HG03196 (cell line): ENCODE measurements around the gene PIP.
"Not testable (repeated sequence)": the region's sequence is repeated elsewhere in the genome, so short reads cannot be mapped to it uniquely, and the experiment has no call there.

Experiments used
- ATAC-seq: cut with Tn5 transposase; IDR thresholded peaks from one replicate; pipeline ENCODE4 v1.9.1; 2021; ENCODE audit not compliant: unreplicated experiment

The PIP gene

GRCh38 chr7:143131781-143132180 lies at the start of gene PIP:
Gene PIP (plus strand): TSS chr7:143132077. CDS start chr7:143132117, 40 bp downstream.
- ATAC-seq: no peak

DNA sequence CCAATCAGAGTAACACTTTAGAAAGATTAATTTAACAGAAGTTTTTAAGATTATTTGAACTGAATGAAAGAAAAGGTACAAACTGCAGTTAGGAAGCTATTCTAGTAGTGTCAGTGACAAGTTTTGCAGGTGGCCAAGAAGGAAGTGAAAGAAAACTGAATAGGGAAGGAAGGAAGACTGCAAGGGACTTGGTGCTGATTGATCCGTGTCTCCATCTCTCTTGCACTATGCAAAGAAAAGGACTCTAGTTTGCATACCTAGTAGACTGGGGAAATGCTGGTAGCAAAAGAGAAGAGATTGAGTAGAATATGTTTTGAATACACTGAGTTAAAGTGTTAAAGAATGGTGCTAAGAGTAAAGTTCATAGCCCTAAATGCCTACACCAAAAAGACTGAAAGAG lies 46.8 kb upstream of the PIP start:
- ATAC-seq: no peak

GRCh38 chr7:143085610-143086009 lies 46.3 kb upstream of the PIP start:
- not testable (repeated sequence) for ATAC-seq

- ATAC-seq: not testable (repeated sequence)
Observed at GRCh38 chr7:143088549-143089231, 43.2 kb upstream of the PIP start.

DNA sequence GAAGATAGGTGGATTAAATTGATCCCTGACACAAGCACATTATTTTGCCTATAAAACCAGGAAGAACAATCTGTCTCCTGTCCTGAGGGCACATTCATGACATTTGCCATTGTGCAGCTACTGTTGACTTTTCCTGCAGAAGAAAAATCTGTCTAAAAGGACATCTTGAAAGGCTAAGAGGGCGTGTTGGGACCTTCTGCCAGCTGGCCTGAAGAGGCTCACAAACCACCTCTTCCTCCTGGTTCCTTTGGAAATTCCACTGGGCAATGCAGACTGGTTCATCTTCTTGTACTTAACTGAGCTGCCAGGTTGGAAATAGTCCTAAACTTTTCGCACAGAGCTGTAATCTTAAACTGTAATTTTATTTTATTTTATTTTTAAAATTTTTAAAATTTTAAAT lies 35.7 kb upstream of the PIP start:
- ATAC-seq: no peak

DNA sequence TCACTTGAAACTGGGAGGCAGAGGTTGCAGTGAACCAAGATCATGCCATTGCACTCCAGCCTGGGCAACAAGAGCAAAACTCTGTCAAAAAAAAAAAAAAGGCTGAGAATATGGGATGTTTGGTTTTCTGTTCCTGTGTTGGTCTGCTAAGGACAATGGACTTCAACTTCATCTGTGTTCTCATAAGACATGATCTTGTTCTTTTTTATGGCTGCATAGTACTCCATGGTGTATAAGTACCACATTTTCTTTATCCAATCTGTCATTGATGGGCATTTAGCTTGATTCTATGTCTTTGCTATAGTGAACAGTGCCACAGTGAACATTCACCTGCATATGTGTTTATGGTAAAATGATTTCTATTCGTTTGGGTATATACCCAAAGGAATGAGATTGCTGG lies 32.3 kb upstream of the PIP start:
- ATAC-seq: not testable (repeated sequence)

DNA sequence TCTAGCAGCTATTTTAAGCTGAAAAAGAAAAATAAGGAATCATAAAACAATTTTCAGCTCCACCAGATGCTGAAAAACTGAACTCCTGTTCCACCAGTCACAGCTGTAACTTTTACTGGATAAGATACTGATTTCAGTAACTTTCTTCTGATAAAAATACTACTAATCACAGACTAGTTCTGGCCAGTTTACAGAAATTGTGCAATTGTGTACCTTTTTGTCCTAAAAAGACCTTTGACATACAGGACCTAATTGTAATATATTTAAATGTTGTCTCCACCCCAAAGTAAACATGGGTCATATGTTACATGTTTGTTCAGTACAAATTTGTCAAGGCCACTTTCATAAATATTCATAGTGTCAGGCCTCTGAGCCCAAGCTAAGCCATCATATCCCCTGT lies 27.1 kb upstream of the PIP start:
- ATAC-seq: no peak

- ATAC-seq: not testable (repeated sequence)
Observed at GRCh38 chr7:143108019-143108418, 23.9 kb upstream of the PIP start.

- no peak for ATAC-seq
Observed at GRCh38 chr7:143117395-143117794, 14.5 kb upstream of the PIP start.

- ATAC-seq: no peak
Observed at GRCh38 chr7:143120691-143121405, 11.0 kb upstream of the PIP start.

DNA sequence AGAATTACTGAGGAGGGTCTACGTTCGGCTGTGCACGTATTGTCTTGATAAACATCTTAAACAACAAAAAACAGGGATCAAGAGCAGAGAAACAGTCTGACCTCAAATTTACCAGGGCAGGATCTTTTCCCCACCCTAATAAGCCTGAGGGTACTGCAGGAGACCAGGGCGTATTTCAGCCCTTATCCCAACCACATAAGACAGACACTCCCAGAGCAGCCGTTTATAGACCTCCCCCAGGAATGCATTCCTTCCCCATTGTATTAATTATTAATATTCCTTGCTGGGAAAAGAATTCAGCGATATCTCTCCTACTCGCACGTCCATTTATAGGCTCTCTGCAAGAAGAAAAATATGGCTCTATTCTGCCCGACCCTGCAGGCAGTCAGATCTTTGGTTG lies 8.6 kb upstream of the PIP start:
- ATAC-seq: not testable (repeated sequence)

GRCh38 chr7:143126146-143126545 lies 5.7 kb upstream of the PIP start:
- no peak for ATAC-seq

- no peak for ATAC-seq
Observed at GRCh38 chr7:143129051-143129450, 2.8 kb upstream of the PIP start.

DNA sequence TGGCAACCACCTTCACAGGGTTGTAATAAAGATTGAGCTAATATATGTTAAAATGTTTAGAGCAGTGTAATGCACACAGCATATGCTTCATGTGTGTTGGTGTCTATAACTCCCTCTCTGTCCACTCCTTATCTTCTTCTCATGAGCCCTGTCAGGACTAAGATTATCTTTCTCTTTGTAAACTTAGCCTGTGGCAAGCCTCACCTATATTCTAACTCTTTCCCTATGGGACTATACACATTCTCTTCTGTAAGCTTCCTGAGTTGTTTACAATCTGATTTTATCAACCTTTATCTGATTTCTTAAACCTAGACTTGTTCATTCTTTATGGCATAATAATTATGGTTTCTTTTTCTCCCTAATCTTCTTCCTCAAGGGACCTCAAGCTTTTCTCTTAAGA lies 2.4 kb upstream of the PIP start:
- ATAC-seq: no peak

- ATAC-seq: no peak
Observed at GRCh38 chr7:143130541-143130940, 1.3 kb upstream of the PIP start.

DNA sequence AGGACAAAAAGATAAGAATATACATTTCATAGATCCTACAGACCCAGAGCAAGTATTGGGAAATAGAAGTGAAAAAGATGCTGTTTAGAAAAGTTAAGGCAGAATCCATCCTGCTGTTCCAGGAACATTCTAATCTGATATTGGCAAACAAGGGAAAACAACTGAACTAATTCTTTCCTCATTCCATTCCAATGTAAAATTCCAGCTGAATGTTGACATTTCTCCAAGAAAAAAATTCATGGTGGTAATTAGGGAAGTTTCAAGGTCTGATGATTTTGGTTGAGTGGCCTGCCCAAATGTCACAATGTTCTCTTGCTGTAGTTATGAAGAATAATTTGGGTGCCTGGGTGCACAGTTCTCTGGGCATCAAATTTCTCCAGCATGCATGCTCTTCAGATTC lies 15.2 kb downstream of the PIP start:
- ATAC-seq: no peak

GRCh38 chr7:143148050-143148449 lies 16.2 kb downstream of the PIP start:
- ATAC-seq: no peak

DNA sequence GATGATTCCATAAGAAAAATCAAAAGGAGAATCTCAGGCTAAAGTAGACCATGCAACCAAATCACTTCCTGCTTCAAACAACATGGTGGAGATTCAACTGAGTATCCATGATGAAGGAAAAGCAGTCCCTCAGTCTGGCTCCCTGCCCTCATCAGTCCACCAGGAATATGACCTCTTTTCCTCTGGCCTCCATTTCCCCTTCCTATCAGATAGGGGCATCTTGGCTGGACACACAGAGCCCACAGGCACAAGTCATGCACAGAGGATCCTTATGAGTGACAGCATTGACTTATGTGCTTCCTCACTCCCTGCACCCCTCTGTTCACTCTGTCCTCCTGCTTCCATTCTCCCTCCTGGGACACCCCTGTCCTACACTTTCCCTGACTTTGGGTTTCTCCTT lies 16.8 kb downstream of the PIP start:
- ATAC-seq: no peak

DNA sequence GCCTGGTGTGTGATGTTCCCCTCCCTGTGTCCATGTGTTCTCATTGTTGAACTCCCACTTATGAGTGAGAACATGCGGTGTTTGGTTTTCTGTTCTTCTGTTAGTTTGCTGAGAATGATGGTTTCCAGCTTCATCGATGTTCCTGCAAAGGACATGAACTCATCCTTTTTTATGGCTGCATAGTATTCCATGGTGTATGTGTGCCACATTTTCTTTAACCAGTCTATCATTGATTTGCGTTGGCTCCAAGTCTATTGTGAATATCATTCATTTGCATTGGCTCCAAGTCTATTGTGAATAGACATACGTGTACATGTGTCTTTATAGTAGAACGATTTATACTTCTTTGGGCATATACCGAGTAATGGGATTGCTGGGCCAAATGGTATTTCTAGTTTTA lies 18.8 kb downstream of the PIP start:
- not testable (repeated sequence) for ATAC-seq

DNA sequence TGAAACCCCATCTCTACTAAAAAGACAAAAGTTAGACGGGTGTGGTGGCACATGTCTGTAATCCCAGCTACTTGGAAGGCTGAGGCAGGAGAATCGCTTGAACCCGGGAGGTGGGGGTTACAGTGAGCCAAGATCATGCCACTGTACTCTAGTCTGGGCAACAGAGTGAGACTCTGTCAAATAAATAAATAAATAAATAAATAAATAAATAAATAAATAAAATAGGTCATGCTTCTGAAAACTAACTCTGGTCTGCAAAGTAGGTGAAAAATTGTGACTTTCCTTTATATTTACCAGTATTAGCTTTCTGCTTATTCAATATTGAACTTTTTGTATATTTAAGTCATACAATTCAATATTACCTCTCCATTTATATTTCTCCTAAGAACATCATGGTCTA lies 26.7 kb downstream of the PIP start:
- ATAC-seq: not testable (repeated sequence)

GRCh38 chr7:143171697-143172096 lies 39.8 kb downstream of the PIP start:
- ATAC-seq: no peak

DNA sequence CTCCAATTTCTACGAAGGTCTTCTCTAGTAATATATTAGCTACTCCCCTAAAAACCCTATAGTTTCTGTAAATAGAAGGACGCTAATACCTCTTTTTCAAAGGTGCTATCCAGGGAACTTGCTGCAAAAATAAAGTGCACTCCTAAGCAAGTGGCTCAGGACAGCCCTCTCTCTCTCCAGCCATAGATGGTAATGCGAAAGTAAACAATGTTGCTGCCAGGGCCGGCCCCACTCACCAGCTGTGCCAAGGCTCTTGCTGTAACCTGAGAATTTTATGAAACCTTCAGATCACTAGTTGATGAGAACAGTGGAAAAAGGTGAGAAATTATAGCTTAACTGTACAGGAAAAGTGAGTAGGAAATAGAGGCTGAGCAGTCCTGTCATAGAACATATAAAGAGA lies 40.5 kb downstream of the PIP start:
- ATAC-seq: no peak

- no peak for ATAC-seq
Observed at GRCh38 chr7:143176128-143176527, 44.3 kb downstream of the PIP start.
